Panc1 (cell line): ENCODE measurements around the gene PUSL1. TPM values are rescaled to one million over a fixed set of nuclear protein-coding genes. Genes with fewer than 3 reads are reported as not detected.

ENCODE experiments used
- ATAC-seq: fragments of 200-7000 bp; cut with Tn5 transposase; 2 replicates; pipeline ENCODE4 v1.9.1; 2020; ENCODE audit warnings: mild to moderate bottlenecking, moderate library complexity
- BruUV-seq: library from RNA; stranded (reverse); fragments of 400-500 nt; replicated peaks from 2 replicates; lab custom pipeline; 2021; lab: Mats Ljungman, UMichigan
- CTCF ChIA-PET: fragments of 300-600 bp; sonication (Branson Sonifier 250); formaldehyde crosslinking; loops from one replicate; lab custom pipeline; 2022; ENCODE audit warnings: antibody characterized with exemption; lab: Charles Lee
- POLR2A ChIA-PET: fragments of 300-600 bp; sonication (Branson Sonifier 250); formaldehyde crosslinking; loops from one replicate; lab custom pipeline; 2022; ENCODE audit warnings: antibody characterized with exemption; lab: Charles Lee
- DNase-seq: peaks from one replicate; pipeline ENCODE4 v3.0.0-alpha.2; 2010; ENCODE audit warnings: low read depth, low spot score
- H3K27ac ChIP-seq: 2 replicates; pipeline ENCODE4 v1.5.1; 2011; ENCODE audit warnings: mild to moderate bottlenecking, low read length, inconsistent platforms
- H3K27me3 ChIP-seq: fragments of 200-500 bp; sonication (Bioruptor generic); 2 replicates; pipeline ENCODE4 v1.6.0; 2014; ENCODE audit warnings: low read length, inconsistent platforms; ENCODE audit not compliant: control insufficient read depth, insufficient read depth
- H3K36me3 ChIP-seq: fragments of 200-500 bp; sonication (Bioruptor generic); 2 replicates; pipeline ENCODE4 v1.5.1; 2014; ENCODE audit warnings: inconsistent platforms, mild to moderate bottlenecking, low read length, moderate library complexity; ENCODE audit not compliant: control insufficient read depth, insufficient read depth
- H3K4me1 ChIP-seq: 2 replicates; pipeline ENCODE4 v1.5.1; 2011; ENCODE audit warnings: inconsistent platforms, mild to moderate bottlenecking, low read length, moderate library complexity; ENCODE audit not compliant: control insufficient read depth, insufficient read depth
- H3K4me3 ChIP-seq, 2 experiments: 2 replicates each; pipeline ENCODE4 v1.5.1; 2011 to 2012; ENCODE audit warnings: low read depth in 2 of 2, low read length in 2 of 2, mild to moderate bottlenecking in 2 of 2, inconsistent platforms in 1 of 2, moderate library complexity in 1 of 2
- H3K9me3 ChIP-seq: fragments of 200-500 bp; sonication (Bioruptor generic); 2 replicates; pipeline ENCODE4 v1.5.1; 2014; ENCODE audit warnings: low read depth, mild to moderate bottlenecking, inconsistent platforms, low read length, moderate library complexity; ENCODE audit not compliant: control insufficient read depth, insufficient read depth
- POLR2AphosphoS5 ChIP-seq: IDR thresholded peaks from 2 replicates; pipeline ENCODE4 v1.6.1; 2012; ENCODE audit warnings: mild to moderate bottlenecking, low read depth, low read length, moderate library complexity
- SIN3A ChIP-seq: IDR thresholded peaks from 2 replicates; pipeline ENCODE4 v1.6.1; 2012; ENCODE audit warnings: low read depth, mild to moderate bottlenecking, low read length, moderate library complexity, borderline replicate concordance; ENCODE audit not compliant: insufficient read depth
- TCF7L2 ChIP-seq: IDR thresholded peaks from 2 replicates; pipeline ENCODE4 v1.6.1; 2011; ENCODE audit warnings: mild to moderate bottlenecking, low read depth, low read length, inconsistent platforms
- in situ Hi-C: cut with HindIII; loops from 2 replicates; pipeline ENCODE4 v1.10.0; 2016; ENCODE audit warnings: low sequenced_read_pairs, low pct_unique_long_range_greater_than_20kb
- intact Hi-C: fragments of 100-400 bp; cut with micrococcal nuclease; formaldehyde crosslinking; loops from one replicate; pipeline ENCODE4 v1.10.0; 2022; ENCODE audit not compliant: unreplicated experiment
- total RNA-seq: library from RNA; stranded (reverse); gene quantifications from one replicate; pipeline ENCODE4 v1.2.1, GENCODE V29; 2021; ENCODE audit not compliant: unreplicated experiment
- TF ChIP-seq, protein P1 (sequence below), 2 experiments: IDR thresholded peaks; 2 replicates each; pipeline ENCODE4 v1.6.1; 2011 to 2012; ENCODE audit warnings: low read depth in 2 of 2, control low read depth in 1 of 2, low read length in 1 of 2, mild to moderate bottlenecking in 1 of 2, moderate library complexity in 1 of 2; ENCODE audit not compliant: insufficient read depth in 1 of 2
- TF ChIP-seq, protein P2 (sequence below): fragments of 450-650 bp; IDR thresholded peaks from 2 replicates; pipeline ENCODE4 v1.5.1; 2017; ENCODE audit warnings: mild to moderate bottlenecking

The PUSL1 gene
- total RNA-seq, 1 experiment from 2014 or later, result 46.9 TPM

DNA sequence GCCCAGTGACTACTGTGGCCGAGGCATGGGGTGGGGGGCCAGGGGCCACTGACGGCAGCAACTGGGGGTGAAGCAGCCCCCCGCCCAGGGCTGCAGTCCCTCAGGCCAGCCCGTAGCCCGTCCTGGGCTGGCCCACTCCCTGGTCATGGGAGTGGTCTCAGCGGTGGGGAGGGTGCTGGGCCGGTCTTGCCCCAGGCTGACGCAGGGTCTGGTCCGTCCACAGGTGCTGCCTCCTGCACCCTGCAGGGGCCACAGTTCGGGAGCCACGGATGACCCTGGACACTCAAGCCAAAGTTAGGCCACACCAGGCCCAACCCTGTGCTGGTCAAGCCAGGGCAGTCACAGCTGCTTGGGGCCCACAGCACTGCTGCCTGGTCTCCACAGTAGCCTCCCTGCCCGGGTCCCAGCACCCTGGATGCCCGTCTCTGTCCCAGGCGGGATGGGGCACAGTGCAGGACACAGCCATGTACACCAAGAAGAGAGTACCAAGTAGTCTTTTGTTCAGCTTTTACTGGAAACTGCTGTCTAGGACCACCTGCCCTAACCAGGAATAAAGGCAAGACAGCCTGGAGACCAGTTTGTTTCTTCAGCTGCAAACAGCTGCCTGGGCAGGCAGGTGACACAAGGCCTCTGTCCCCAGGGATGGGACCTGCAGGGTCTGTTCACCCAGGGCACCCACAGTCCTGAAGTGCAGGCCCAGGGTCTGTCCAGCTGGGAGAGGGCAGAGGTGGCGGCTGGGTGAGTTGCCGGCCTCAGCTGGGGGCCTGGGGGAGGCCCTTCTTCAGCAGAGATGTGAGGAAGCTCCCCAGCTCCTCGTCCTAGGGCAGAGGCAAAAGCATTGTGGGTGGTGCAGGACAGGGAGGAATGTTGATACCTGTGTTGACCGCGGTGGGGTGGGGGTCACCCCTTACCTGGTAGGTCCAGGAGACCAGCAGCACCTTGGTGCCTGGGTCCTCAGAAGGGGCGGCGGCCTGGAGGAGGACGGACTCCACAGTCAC is 3.0 kb downstream of the PUSL1 start:
- in situ Hi-C loops, result no loop called here
- no peaks in the 10 kb centered on the region; the same call in 1 of the 2 replicates for H3K36me3 ChIP-seq
- TF ChIP-seq, protein P1, sequence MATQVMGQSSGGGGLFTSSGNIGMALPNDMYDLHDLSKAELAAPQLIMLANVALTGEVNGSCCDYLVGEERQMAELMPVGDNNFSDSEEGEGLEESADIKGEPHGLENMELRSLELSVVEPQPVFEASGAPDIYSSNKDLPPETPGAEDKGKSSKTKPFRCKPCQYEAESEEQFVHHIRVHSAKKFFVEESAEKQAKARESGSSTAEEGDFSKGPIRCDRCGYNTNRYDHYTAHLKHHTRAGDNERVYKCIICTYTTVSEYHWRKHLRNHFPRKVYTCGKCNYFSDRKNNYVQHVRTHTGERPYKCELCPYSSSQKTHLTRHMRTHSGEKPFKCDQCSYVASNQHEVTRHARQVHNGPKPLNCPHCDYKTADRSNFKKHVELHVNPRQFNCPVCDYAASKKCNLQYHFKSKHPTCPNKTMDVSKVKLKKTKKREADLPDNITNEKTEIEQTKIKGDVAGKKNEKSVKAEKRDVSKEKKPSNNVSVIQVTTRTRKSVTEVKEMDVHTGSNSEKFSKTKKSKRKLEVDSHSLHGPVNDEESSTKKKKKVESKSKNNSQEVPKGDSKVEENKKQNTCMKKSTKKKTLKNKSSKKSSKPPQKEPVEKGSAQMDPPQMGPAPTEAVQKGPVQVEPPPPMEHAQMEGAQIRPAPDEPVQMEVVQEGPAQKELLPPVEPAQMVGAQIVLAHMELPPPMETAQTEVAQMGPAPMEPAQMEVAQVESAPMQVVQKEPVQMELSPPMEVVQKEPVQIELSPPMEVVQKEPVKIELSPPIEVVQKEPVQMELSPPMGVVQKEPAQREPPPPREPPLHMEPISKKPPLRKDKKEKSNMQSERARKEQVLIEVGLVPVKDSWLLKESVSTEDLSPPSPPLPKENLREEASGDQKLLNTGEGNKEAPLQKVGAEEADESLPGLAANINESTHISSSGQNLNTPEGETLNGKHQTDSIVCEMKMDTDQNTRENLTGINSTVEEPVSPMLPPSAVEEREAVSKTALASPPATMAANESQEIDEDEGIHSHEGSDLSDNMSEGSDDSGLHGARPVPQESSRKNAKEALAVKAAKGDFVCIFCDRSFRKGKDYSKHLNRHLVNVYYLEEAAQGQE (IDR thresholded peaks at IDR 0.05; ENCODE audit: insufficient read depth in 1 of 2, low read depth in 2 of 2, low read length in 1 of 2), result no peak
- no peak; the same call in 1 of the 2 replicates for TF ChIP-seq POLR2AphosphoS5
- no peak for TF ChIP-seq SIN3A
- TF ChIP-seq, protein P2, sequence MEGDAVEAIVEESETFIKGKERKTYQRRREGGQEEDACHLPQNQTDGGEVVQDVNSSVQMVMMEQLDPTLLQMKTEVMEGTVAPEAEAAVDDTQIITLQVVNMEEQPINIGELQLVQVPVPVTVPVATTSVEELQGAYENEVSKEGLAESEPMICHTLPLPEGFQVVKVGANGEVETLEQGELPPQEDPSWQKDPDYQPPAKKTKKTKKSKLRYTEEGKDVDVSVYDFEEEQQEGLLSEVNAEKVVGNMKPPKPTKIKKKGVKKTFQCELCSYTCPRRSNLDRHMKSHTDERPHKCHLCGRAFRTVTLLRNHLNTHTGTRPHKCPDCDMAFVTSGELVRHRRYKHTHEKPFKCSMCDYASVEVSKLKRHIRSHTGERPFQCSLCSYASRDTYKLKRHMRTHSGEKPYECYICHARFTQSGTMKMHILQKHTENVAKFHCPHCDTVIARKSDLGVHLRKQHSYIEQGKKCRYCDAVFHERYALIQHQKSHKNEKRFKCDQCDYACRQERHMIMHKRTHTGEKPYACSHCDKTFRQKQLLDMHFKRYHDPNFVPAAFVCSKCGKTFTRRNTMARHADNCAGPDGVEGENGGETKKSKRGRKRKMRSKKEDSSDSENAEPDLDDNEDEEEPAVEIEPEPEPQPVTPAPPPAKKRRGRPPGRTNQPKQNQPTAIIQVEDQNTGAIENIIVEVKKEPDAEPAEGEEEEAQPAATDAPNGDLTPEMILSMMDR, result no peak
- no peak for TF ChIP-seq TCF7L2
- peaks cover 16% of the 10 kb centered on the region for H3K4me1 ChIP-seq
- no peaks in the 10 kb centered on the region for H3K27me3 ChIP-seq
- CTCF ChIA-PET, result interaction anchor here (1.0 kb wide), 1 partner anchor 21 kb away, joined by 3 read pairs; no protein-coding TSS in a partner anchor
- H3K9me3 ChIP-seq, result no peaks in the 10 kb centered on the region
- no peak overlapping the region; the same call in 1 of the 2 replicates for H3K27ac ChIP-seq
- H3K4me3 ChIP-seq, result no peak overlapping the region
- POLR2A ChIA-PET, result no interaction called here
- intact Hi-C loops, result no loop called here
- no TSS peak for BruUV-seq
- no peak for ATAC-seq
- no peak for DNase-seq

DNA sequence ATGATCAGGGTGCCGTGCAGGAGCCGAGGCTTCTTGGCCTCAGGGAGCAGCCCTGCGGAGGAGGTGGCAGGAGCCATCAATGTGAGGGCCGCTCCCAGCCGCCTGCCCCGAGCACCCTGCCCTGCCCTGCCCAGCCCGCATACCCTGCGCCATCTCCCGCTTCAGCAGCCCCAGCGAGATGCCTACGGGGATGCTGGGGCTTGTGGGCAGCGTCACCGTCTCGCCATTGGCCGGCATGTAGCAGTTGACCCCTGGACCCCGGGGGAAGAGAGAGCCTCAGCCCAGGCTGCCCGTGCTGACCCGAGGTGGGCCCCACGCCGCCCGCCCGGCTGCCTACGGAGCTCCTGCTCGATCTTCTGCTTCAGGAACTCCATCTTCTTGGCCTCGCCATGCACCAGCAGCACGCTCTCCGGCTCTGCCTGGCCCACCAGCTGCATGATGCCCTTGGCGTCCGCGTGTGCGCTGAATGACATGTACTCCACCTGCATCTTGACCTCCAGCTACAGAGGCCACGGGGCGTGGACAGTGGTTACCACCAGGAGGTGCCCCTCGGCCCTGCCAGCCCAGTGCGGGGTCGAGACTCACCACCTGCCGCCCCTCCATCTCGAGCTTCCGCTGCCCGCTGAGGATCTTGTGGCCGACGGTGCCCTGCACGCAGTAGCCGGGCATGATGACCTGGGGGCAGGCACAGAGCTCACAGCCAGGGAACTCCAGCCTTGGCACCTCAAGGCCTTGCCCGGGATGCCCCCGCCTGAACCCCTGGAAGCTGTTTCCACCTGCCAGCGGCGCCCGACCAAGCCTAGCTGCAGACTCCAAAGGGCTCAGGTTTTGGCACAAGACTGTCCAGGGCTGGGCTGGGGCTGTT is 4.3 kb downstream of the PUSL1 start:
- CTCF ChIA-PET, result no interaction called here

More for the DNA sequence above, 4.3 kb downstream of the PUSL1 start:
- POLR2A ChIA-PET, result no interaction called here
- no peak overlapping the region for H3K27ac ChIP-seq
- ATAC-seq (no peak), DNase-seq (no peak)
- H3K4me1 ChIP-seq, result peaks cover 12% of the 10 kb centered on the region
- H3K9me3 ChIP-seq, result no peaks in the 10 kb centered on the region
- BruUV-seq, result TSS peak; percentile 50
- no peaks in the 10 kb centered on the region for H3K27me3 ChIP-seq
- no peak overlapping the region for H3K4me3 ChIP-seq
- H3K36me3 ChIP-seq, result no peaks in the 10 kb centered on the region; the same call in none of the 2 replicates
- intact Hi-C loops, result no loop called here
- TF ChIP-seq TCF7L2, result no peak
- TF ChIP-seq, protein P2, result no peak
- TF ChIP-seq, protein P1 (IDR thresholded peaks at IDR 0.05; ENCODE audit: insufficient read depth in 1 of 2, low read depth in 2 of 2, low read length in 1 of 2), result no peak
- TF ChIP-seq POLR2AphosphoS5, result no peak; the same call in 1 of the 2 replicates
- in situ Hi-C loops, result no loop called here
